Right lobe of liver (tissue), 4 donors: Measurements from ENCODE around the gene CS.

Source experiments
- CTCF ChIP-seq, 4 donors: fragments of 200-600 bp in 3 of 4; fragments of 450-650 bp in 1 of 4; IDR thresholded peaks; one replicate each; pipeline versions ENCODE4 v1.5.1 to v1.8.0; 2016 to 2022; ENCODE audit warnings: antibody characterized with exemption in 4 of 4, mild to moderate bottlenecking in 2 of 4
- POLR2A ChIP-seq: fragments of 450-650 bp; IDR thresholded peaks from one replicate; pipeline ENCODE4 v1.6.1; 2017; ENCODE audit warnings: antibody characterized with exemption, mild to moderate bottlenecking
- donor health status: DM: no; HTN: no; CAD: no.
- donor health status: DM: no; HTN: no; CAD: no.
- donor health status: DM: no; HTN: yes; CAD: no.

- TF ChIP-seq POLR2A = no peak
- TF ChIP-seq CTCF (IDR thresholded peaks at IDR 0.05) = no peak
These were observed 38.5 kb downstream of the CS start for GRCh38 chr12:56261503-56262232.
